ENCODE measurements around the gene KCNQ2.
"Not testable (repeated sequence)": the region's sequence is repeated elsewhere in the genome, so short reads cannot be mapped to it uniquely, and the experiment has no call there.

KCNQ2 gene

DNA sequence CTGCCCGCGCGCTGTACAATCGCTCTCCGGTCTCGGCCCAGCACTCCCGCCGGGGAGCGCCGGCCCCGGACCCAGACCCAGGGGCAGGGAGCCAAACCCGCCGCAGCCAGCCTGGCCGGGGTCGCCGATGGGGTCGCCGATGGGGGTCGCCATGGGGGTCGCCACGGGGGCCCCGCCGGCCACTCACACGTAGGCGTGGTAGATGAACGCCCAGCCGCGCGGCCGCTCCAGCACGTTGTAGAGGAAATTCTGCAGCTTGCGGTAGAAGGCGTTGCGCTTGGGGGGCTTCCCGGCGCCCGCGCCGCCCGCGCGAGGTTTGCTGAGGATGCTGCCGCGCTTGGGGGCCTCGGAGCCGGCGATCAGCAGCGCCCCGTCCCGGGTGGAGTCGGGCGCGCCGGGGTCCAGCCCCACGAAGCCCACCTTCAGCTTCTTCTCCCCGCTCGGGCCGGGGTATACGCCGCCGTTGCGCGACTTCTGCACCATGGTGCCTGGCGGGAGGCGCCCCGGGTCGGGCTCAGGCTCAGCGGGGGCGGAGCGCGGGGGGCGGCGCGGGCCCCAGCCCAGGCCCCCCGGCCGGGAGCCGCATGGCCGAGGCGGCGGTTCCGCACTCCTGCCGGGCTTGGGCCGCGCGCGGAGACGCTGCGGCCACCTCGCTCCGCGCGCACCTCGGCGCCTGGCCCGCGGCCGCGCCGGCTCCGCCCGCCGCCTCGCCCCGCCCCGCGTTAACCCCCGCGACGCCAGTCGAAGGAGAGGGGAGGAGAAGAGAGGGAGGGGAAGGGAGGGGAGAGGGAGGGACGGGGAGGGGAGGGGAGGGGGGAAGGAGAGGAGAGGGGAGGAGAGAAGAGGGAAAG, at the start of gene KCNQ2:
KCNQ2 (minus strand) TSS at position 675 of the 851 bp plus-strand sequence; CDS start at position 483, 192 bp downstream.
- DNase-seq = no peak

GRCh38 chr20:63521602-63522001, 49.1 kb upstream of the KCNQ2 start:
- DNase-seq = no peak

GRCh38 chr20:63520934-63521601, 48.6 kb upstream of the KCNQ2 start:
- peak in 1 of 2 experiments; percentile 49 for DNase-seq

GRCh38 chr20:63520504-63520933, 48.1 kb upstream of the KCNQ2 start, which contains the start of gene PPDPF:
TSS of gene PPDPF (plus strand) at chr20:63520765. CDS start at chr20:63521309, 544 bp downstream.
- peak; percentile 76 to 77 for DNase-seq

DNA sequence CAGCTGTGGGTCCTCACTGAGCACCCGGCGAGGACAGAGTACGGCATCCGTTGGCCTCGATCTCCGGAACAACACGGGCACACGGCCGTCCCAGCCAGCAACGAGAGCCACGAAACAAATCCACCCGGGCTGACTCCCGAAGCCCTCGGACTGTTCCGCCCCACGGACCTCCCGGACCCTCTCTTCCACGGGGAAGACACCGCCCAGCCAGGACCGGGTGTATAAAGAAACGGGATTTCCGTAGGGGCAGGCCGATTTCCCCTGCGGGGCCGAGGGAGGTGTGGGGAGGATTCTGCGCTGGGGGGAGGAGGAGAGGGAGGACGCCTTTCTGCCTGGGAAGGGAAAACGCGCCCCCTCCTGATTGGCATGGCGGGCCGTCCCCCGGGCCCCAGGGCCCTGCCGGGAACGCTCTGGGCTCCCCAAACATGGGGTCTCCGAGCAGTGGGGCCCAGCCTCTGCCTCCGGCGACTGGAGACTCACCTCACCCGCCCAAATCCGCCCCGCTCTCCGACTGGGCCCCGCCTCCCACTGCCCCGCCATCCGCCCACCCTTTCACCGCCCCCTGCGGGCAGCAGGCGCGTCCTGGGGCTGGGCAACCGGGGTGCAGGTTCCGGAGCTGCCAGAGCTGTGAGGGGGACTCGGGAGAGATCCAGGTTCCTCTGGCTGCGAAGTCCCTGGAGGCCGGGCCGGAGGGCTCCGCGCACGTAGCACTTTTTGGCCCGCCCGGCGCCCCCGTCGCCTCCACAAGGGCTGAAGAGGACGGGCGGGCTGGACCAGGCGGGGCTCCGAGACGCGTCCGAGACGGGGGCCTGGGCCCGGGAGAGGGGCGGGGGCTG, 47.4 kb upstream of the KCNQ2 start:
- DNase-seq = peak in 1 of 2 experiments; percentile 72

GRCh38 chr20:63518946-63519667, 46.7 kb upstream of the KCNQ2 start:
- no peak for DNase-seq

DNA sequence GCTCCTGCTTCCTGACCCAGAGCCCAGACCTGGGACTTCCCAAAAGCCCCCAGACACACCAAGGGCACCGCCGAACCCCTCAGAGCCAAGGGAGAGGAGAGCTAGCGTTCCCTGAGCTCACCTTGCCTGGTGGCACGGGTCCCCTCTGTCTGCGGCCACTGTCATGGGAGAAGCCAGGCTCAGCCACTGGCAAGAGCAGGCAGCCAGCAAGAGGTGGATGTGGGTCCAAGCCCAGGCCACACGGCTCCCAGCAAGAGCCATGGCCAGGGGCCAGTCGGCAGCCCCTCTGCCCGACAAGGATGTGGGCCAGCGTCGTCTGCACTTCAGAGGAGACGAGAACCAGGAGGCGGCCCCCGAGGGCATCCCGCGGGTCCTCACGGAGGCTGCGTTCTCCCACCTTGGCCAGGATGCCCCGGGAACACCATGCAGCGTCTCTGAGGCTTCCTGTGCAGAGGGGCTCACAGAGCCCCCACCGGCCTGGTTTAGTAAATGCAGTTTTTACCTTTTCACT, 46.0 kb upstream of the KCNQ2 start:
- no peak for DNase-seq

DNA sequence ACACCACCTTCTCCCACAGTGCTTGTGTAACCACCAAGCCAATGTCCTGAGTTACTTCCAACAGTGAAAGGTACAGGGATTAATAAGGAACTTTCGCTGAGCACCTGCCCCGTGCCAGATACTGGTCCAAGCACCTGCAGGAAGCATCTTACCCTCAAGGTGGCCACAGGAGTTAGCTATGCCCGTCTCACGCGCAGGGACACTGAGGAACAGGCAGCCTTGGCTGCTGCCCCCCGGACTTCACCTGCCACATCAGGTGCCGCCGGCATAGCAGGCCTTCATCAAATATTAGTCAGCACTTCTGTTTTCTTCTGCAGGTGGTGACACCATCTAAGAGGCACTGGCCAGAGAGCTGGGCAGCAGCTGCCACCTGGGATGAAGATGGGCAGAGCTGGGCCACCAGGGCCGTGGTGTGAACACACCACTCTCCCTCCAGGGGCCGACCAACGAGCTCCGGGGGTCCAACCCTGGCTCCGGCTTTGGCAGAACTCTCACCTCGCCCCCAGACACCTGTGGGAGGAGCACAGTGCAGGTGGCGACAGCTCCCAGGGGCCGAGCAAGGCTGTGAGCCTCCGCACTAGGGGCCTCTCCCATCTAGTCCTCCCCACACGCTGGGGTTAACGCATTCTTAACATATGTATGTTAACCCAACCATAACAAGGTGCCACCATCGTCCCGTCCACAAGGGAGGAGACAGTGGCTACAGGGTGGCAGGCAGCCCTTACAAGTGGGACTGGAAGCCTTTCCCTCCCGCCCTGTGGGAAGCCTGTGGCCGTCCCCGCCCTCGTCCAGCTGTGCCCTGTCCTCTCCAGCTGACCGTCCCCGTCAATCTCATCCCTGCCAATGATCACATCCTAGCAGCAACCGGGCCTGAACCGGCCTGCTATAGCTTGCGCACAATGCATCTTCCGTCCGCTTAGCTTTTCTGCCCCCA, 45.2 kb upstream of the KCNQ2 start:
- no peak for DNase-seq

DNA sequence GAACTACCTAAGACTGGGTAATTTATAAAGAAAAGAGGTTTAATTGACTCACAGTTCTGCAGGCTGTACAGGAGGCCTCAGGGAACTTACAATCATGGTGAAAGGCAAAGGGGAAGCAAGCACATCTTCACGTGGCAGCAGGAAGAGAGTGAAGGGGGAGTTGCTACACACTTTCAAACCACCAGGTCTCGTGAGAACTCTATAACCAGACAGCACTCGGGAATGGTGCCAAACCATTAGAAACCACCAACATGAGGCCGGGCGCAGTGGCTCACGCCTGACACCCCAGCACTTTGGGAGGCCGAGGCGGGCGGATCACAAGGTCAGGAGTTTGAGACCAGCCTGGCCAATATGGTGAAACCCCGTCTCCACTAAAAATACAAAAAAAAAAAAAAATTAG, 42.1 kb upstream of the KCNQ2 start:
- DNase-seq = not testable (repeated sequence)

DNA sequence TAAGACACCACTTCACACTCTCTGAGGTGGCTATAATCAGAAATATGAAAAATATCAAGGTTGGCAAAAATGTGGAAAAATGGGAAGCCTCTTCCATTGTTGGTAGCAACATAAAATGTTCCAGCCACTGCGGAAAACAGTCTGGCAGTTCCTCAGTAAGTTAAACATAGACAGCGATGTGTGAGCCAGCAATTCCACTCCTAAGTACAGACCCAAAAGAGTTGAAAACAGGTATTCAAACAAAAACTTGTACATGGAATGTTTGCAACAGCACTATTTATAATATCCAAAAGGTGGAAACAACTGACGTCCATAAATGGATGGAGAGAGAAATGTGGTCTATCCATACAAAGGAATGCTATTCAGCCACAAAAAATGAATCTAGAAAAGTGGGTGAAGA, 40.8 kb upstream of the KCNQ2 start:
- DNase-seq = no peak

GRCh38 chr20:63509088-63509564, 36.7 kb upstream of the KCNQ2 start:
- peak; percentile 31 to 37 for DNase-seq

DNA sequence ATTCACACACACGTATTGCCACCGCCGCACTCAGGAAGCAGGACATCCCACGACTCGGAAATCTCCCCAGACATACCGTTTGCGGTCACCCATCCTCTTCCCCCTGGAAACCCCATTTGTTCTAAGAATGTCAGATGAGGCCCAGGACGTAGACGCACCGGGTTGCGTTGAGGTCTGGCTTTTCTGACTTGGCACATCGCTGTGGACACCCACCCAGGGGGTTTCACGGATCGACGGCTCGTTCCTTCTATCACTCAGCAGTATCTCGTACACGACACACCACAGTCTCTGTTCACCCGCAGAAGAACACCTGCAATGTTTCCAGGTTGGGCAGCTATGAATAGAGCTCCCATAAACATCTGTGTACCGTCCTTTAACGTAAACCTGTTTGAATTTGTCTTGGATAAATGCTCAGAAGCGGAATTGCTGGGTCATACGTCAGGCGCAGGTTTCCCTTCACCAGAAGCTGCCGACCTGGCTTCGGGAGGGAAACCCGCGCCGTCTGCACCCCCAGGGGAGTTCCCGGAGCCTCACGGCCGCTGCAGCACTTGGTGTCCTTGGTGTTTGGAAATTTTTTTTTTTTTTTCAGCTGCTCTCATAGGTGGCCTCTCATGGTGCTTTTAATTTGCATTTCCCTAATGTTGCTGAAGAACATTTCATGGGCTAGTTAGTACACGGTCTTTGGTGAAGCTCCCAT, 35.8 kb upstream of the KCNQ2 start:
- no peak for DNase-seq

GRCh38 chr20:63507083-63507743, 34.8 kb upstream of the KCNQ2 start:
- DNase-seq = no peak

- DNase-seq = no peak
Observed at GRCh38 chr20:63505723-63506122, 33.3 kb upstream of the KCNQ2 start.

- DNase-seq = no peak
Observed at GRCh38 chr20:63505281-63505680, 32.8 kb upstream of the KCNQ2 start.

GRCh38 chr20:63504642-63505041, 32.2 kb upstream of the KCNQ2 start:
- DNase-seq = no peak

- no peak for DNase-seq
Observed at GRCh38 chr20:63503524-63503923, 31.1 kb upstream of the KCNQ2 start.

DNA sequence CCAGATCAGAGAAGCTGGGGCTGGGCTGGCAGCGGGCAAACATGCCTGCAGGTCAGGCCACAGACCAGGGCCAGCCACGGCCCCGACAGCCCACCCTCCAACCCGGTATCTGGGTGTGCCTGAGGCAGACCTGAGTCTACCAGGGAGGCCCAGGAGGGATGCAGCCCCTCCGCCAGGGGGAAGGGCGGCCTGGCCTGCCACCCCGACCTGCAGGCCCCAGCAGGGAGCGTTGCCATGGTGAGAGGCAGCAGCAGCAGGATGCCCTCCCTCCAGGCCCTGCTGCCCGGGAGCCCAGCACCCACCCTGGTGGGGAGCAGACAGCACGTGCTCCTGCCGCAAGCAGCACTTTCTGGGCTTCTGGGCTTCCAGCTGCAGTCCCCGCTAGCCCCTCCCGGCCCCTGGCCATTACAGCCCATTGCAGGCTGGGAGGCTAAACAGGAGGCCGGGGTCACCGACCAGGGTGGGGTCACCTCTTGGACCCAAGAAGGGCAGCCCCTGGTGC, 30.3 kb upstream of the KCNQ2 start:
- peak; percentile 39 to 78 for DNase-seq

Measured in SHP77 (cell line).